Sigmoid colon (tissue), 7 donors: Measurements from ENCODE around the gene LPAR2. TPM values are rescaled to one million over a fixed set of nuclear protein-coding genes. Genes with fewer than 3 reads are reported as not detected.
"Not testable (repeated sequence)": the region's sequence is repeated elsewhere in the genome, so short reads cannot be mapped to it uniquely, and the experiment has no call there.

Source experiments
- DNase-seq: peaks from one replicate; pipeline ENCODE4 v3.0.0-alpha.2; 2019
- H3K27ac ChIP-seq, 4 donors: fragments of 200-600 bp; sonication (generic); one replicate each; pipeline ENCODE4 v1.5.1; 2016 to 2019; ENCODE audit warnings: mild to moderate bottlenecking in 1 of 4
- H3K27me3 ChIP-seq, 3 donors: fragments of 200-600 bp; sonication (generic); one replicate each; pipeline ENCODE4 v1.5.1; 2019; ENCODE audit warnings: mild to moderate bottlenecking in 1 of 3
- H3K36me3 ChIP-seq, 4 donors: fragments of 200-600 bp; sonication (generic); one replicate each; pipeline ENCODE4 v1.5.1; 2016 to 2019
- H3K4me1 ChIP-seq, 4 donors: fragments of 200-600 bp; sonication (generic); one replicate each; pipeline ENCODE4 v1.5.1; 2017 to 2019
- H3K4me3 ChIP-seq, 4 donors: fragments of 200-600 bp; sonication (generic); one replicate each; pipeline ENCODE4 v1.5.1; 2017 to 2019; ENCODE audit warnings: mild to moderate bottlenecking in 2 of 4, moderate library complexity in 1 of 4
- H3K9me3 ChIP-seq, 4 donors: fragments of 200-600 bp in 3 of 4; sonication (generic) in 3 of 4; one replicate each; pipeline versions ENCODE4 v1.5.1 to v1.6.1; 2013 to 2019
- EP300 ChIP-seq, 4 donors: sonication (generic); formaldehyde crosslinking; IDR thresholded peaks; one replicate each; pipeline ENCODE4 v1.6.1; 2017; ENCODE audit warnings: antibody characterized with exemption in 4 of 4
- POLR2A ChIP-seq, 2 donors: fragments of 450-650 bp; IDR thresholded peaks; one replicate each; pipeline ENCODE4 v1.6.1; 2016; ENCODE audit warnings: antibody characterized with exemption in 2 of 2, mild to moderate bottlenecking in 2 of 2, moderate library complexity in 2 of 2
- POLR2AphosphoS5 ChIP-seq, 4 donors: sonication (generic); formaldehyde crosslinking; IDR thresholded peaks; one replicate each; pipeline ENCODE4 v1.6.1; 2017; ENCODE audit warnings: antibody characterized with exemption in 4 of 4
- WGBS, 2 donors: extraction: QIAGEN DNeasy Blood & Tissue Kit; methylation state at CpG; one replicate each; pipeline ENCODE4 v1.1.7; 2013; 5-methylcytosine and 5-hydroxymethylcytosine counted together
- intact Hi-C: fragments of 100-400 bp; cut with DNase I; formaldehyde crosslinking; loops from one replicate; pipeline ENCODE4 v1.15.1; 2023
- polyA plus RNA-seq, 3 donors: library from polyadenylated mRNA; stranded (reverse); fragments of 200-250 nt; gene quantifications; one replicate each; pipeline ENCODE4 v1.2.3, GENCODE V29; 2013
- total RNA-seq, 4 donors: library from RNA; depleted of rRNA; stranded (reverse); fragments of >200 nt; gene quantifications; one replicate each; pipeline ENCODE4 v1.1.0, GENCODE V29; 2016
- TF ChIP-seq, protein P1 (sequence below), 4 experiments: fragments of 450-650 bp in 3 of 4; fragments of 200-600 bp in 1 of 4; IDR thresholded peaks; one replicate each; pipeline ENCODE4 v1.5.1; 2016 to 2019; ENCODE audit warnings: antibody characterized with exemption in 4 of 4, mild to moderate bottlenecking in 3 of 4, moderate library complexity in 2 of 4
- donor health status: healthy with polysubstance abuse.
- donor health status: Bipolar disorder and iron deficiency.
- donor health status: healthy.

The LPAR2 gene
- total and polyA plus RNA-seq, 7 donors: 0.33 to 19.9 (median 3.6) TPM

DNA sequence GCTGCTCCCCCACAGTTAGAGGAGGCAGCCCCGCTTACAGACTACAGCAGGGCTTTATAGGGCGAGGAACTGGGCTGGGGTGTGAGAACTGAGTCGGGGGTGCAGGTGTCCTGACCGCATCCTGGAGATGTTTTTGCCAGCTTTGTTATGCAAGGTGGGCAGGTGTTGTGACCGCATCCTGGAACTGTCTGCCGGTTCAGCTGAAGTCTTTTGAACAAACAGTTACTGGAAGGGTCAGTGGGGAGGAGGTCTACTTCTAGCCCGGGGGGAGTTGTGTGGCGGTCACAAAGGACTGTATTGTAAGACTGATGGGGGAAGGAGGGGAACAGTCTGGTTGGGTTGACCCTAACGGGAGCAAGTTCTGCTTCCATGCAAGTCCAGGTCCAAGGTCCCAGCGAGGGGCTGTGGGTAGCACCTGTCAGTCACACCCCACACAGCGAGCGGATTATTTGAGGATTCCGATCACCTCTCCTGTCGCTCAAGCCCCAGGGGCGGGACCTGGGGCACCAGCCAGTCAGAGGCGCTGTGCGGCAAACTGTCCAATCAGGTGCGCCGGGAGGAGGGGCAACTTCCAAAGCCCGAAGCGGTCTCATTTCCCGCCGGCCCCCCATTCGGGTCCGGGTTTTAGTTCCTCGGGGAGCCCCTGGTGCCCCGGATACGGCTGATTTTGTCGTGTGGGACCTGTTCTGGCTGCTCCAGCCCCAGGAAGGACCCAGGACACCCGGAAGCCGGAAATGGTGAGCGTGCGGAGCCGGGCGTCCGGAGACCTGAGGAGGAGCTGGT is 40.4 kb upstream of the LPAR2 start, which contains the start of gene ZNF101:
Gene ZNF101, plus strand, starts transcription at position 610 of the 783 bp plus-strand sequence. Its CDS starts 125 bp downstream, at position 735.
- Histone ChIP-seq H3K36me3 (no peaks in the 10 kb centered on the region), H3K27me3 (no peaks in the 10 kb centered on the region), H3K4me3 (peak within 1 kb of the TSS; percentile 61 to 85 (median 78)), H3K27ac (peak within 1 kb of the TSS; percentile 78 to 83 (median 80)), H3K9me3 (no peaks in the 10 kb centered on the region), H3K4me1 (peaks cover 0 to 26% (median 16%) of the 10 kb centered on the region in 4 donors)
- peak; percentile 96 for DNase-seq
- 4 to 11% methylated on average over 36 of the region's 36 CpGs for WGBS, 2 donors
- intact Hi-C loops: loop anchor here (5.0 to 10.0 kb wide), 5 partner anchors 64 to 604 kb away; partner anchors contain the start of genes GATAD2A, SLC25A42, ZNF14 and ZNF506
- TF ChIP-seq, protein P1, sequence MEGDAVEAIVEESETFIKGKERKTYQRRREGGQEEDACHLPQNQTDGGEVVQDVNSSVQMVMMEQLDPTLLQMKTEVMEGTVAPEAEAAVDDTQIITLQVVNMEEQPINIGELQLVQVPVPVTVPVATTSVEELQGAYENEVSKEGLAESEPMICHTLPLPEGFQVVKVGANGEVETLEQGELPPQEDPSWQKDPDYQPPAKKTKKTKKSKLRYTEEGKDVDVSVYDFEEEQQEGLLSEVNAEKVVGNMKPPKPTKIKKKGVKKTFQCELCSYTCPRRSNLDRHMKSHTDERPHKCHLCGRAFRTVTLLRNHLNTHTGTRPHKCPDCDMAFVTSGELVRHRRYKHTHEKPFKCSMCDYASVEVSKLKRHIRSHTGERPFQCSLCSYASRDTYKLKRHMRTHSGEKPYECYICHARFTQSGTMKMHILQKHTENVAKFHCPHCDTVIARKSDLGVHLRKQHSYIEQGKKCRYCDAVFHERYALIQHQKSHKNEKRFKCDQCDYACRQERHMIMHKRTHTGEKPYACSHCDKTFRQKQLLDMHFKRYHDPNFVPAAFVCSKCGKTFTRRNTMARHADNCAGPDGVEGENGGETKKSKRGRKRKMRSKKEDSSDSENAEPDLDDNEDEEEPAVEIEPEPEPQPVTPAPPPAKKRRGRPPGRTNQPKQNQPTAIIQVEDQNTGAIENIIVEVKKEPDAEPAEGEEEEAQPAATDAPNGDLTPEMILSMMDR (IDR thresholded peaks at IDR 0.05): no peak
- no peak for TF ChIP-seq EP300 (IDR thresholded peaks at IDR 0.05)
- peak in 1 of 2 donors; percentile 10 for TF ChIP-seq POLR2A (IDR thresholded peaks at IDR 0.05)
- peak; percentile 18 to 70 (median 60) for TF ChIP-seq POLR2AphosphoS5 (IDR thresholded peaks at IDR 0.05)

DNA sequence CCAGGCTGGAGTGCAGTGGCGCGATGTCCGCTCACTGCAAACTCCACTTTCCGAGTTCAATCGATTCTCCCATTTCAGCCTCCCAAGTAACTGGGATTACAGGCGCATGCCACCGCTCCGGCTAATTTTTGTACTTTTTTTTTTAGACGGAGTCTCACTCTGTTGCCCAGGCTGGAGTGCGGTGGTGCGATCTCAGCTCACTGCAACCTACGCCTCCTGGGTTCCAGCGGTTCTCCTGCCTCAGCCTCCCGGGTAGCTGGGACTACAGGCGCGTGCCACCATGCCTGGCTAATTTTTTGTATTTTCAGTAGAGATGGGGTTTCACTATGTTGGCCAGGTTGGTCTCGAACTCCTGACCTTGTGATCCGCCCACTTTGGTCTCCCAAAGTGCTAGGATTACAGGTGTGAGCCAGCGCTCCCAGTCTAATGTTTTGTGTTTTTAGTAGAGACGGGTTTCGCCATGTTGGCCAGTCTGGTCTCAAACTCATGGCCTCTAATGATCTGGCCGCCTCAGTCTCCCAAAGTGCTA is 37.5 kb upstream of the LPAR2 start:
- DNase-seq, H3K36me3 ChIP-seq, H3K27ac ChIP-seq, H3K27me3 ChIP-seq, H3K4me3 ChIP-seq, H3K9me3 ChIP-seq: not testable (repeated sequence)
- intact Hi-C loops: loop anchor here (5.0 to 10.0 kb wide), 5 partner anchors 67 to 601 kb away; partner anchors contain the start of genes GATAD2A, SLC25A42, ZNF14 and ZNF506
- peaks cover 0 to 47% (median 38%) of the 10 kb centered on the region in 4 donors for H3K4me1 ChIP-seq
- 97% methylated on average over 22 of the region's 22 CpGs for WGBS, 2 donors

DNA sequence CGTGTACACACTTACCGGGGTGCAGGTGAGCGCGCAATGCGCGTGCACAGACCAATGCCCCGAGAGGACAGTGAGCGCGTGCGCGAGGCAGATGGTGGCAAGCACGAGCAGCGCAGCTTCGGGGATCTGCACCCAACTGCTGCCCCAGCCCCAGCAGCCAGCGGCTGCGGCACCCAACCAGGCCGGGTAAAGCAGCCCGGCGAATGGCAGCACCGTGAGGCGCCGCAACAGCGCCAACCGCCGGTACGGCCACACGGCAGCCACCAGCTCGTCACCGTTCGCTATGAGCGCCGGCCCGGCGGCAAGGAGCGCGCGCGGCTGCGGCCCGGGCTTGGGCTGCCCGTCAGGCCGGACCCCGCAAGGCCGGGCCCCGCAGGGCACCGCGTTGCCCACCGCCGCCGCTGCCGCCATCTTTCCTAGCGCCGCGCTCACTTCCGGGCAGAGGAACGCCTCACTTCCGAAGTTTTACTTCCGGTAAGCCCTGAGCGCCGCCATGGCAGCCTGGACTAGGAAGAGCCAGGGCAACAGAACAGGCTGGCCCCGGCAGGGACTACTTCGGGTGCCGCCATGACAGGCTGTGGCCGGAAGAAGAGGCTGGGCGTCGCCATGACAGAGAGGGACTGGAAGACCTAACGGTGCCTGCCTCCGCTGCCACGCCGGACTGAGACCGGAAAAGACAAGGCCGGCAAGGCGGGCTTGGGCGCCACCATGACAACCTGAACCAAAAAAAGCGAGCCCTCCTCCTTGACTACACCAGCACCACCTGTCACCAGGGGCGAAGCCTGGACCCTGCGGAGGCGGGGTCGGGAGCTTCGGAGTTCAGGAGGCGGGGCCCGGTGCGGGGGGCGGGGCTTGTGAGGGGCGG is 35.5 kb upstream of the LPAR2 start, which contains the start of gene ATP13A1:
Gene ATP13A1, minus strand, starts transcription at position 421 of the 865 bp plus-strand sequence. Its CDS starts 10 bp downstream, at position 411.
- TF ChIP-seq POLR2A (IDR thresholded peaks at IDR 0.05) (peak; percentile 31 to 40), POLR2AphosphoS5 (IDR thresholded peaks at IDR 0.05) (peak; percentile 53 to 79 (median 66))
- TF ChIP-seq, protein P1 (IDR thresholded peaks at IDR 0.05): no peak
- H3K9me3 ChIP-seq: no peaks in the 10 kb centered on the region
- peak within 1 kb of the TSS; percentile 71 to 97 (median 89) for H3K4me3 ChIP-seq
- peak within 1 kb of the TSS; percentile 87 to 92 (median 91) for H3K27ac ChIP-seq
- peak; percentile 98 for DNase-seq
- intact Hi-C loops: loop anchor here (2.0 to 10.0 kb wide), 5 partner anchors 113 to 599 kb away; partner anchors contain the start of genes GATAD2A, SLC25A42 and ZNF682
- H3K27me3 ChIP-seq: no peaks in the 10 kb centered on the region
- H3K36me3 ChIP-seq: peaks cover 0 to 18% (median 10%) of the 10 kb centered on the region in 4 donors
- peaks cover 0 to 33% (median 27%) of the 10 kb centered on the region in 4 donors for H3K4me1 ChIP-seq
- WGBS, 2 donors: 0 to 1% methylated on average over 85 of the region's 85 CpGs

DNA sequence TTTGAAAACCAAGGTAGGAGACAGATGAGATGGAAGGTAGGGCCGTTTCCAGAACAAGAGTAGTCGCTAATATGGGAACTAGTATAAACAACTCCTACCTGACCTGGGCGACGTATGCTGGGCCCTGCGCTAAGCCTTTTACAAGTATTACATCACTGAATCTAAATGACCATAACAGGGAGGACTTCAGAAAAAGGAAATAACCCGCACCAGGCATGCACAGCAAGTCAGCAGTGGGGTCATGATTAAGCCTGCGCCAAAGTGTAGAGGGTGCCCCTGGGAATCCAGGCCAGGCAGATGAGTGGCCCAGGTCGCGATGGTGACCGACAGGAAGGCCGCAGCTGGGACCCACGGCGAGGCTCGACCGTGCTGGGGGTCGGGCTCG is 34.8 kb upstream of the LPAR2 start:
- WGBS, 2 donors: 2 to 12% methylated on average over 17 of the region's 17 CpGs
- TF ChIP-seq POLR2AphosphoS5 (IDR thresholded peaks at IDR 0.05) (no peak), POLR2A (IDR thresholded peaks at IDR 0.05) (no peak), EP300 (IDR thresholded peaks at IDR 0.05) (no peak)
- TF ChIP-seq, protein P1 (IDR thresholded peaks at IDR 0.05): no peak
- H3K4me1 ChIP-seq: peaks cover 0 to 28% (median 22%) of the 10 kb centered on the region in 4 donors
- DNase-seq: no peak
- no peaks in the 10 kb centered on the region for H3K27me3 ChIP-seq
- H3K27ac ChIP-seq: peak overlapping the region; percentile 87 to 92 (median 91)
- intact Hi-C loops: loop anchor here (2.0 to 10.0 kb wide), 5 partner anchors 114 to 598 kb away; partner anchors contain the start of genes GATAD2A, SLC25A42 and ZNF682
- H3K9me3 ChIP-seq: no peaks in the 10 kb centered on the region
- peak overlapping the region; percentile 71 to 97 (median 89) for H3K4me3 ChIP-seq
- H3K36me3 ChIP-seq: peaks cover 0 to 25% (median 14%) of the 10 kb centered on the region in 4 donors
